HCT116 (cell line): ENCODE measurements around the gene RPUSD3. TPM values are rescaled to one million over a fixed set of nuclear protein-coding genes. Genes with fewer than 3 reads are reported as not detected.
A peak's percentile ranks its signal among the peaks of the same experiment; 100 is the strongest.

Experiments
- ATAC-seq: fragments of 200-7000 bp; cut with Tn5 transposase; 2 replicates; pipeline ENCODE4 v1.9.1; 2020; ENCODE audit warnings: mild to moderate bottlenecking, moderate library complexity
- BruUV-seq: library from RNA; stranded (reverse); fragments of 400-500 nt; replicated peaks from 2 replicates; lab custom pipeline; 2021; lab: Mats Ljungman, UMichigan
- CTCF ChIA-PET: fragments of 300-600 bp; sonication (Branson Sonifier 250); formaldehyde crosslinking; loops from one replicate; lab custom pipeline; 2021; ENCODE audit warnings: antibody characterized with exemption; lab: Charles Lee
- POLR2A ChIA-PET: fragments of 300-600, 350-600 bp; sonication (Branson Sonifier 250); formaldehyde crosslinking; loops from one replicate; lab custom pipeline; 2021; ENCODE audit warnings: antibody characterized with exemption; lab: Charles Lee
- RAD21 ChIA-PET, 2 experiments: fragments of 300-600 bp; sonication (Branson Sonifier 250); formaldehyde crosslinking; loops; one replicate each; lab custom pipeline; 2023; ENCODE audit warnings: low total read pairs in 2 of 2; ENCODE audit not compliant: uncharacterized antibody in 2 of 2, unreplicated experiment in 2 of 2, low non-redundant PET in 1 of 2; lab: Charles Lee
- DNase-seq: peaks from one replicate; pipeline ENCODE4 v3.0.0-alpha.2; 2010; ENCODE audit warnings: low read depth, low spot score
- H2AFZ ChIP-seq: fragments of 200-600 bp; shearing (Covaris generic), sonication (generic); 2 replicates; pipeline ENCODE4 v1.6.1; 2017; ENCODE audit warnings: low read depth, mixed run types, mixed read lengths, antibody characterized with exemption, low read length; ENCODE audit not compliant: poor library complexity, severe bottlenecking
- H3K27ac ChIP-seq: 2 replicates; pipeline ENCODE4 v1.5.1; 2012; ENCODE audit warnings: low read depth, low read length
- H3K27me3 ChIP-seq: fragments of 200-600 bp; sonication (generic); 2 replicates; pipeline ENCODE4 v1.6.1; 2016; ENCODE audit warnings: mixed run types, low read length, mixed read lengths; ENCODE audit not compliant: insufficient read depth
- H3K36me3 ChIP-seq, 2 experiments: fragments of 200-500 bp in 1 of 2; fragments of 200-600 bp in 1 of 2; sonication (Bioruptor generic) in 1 of 2; sonication (generic) in 1 of 2; 2 replicates each; pipeline versions ENCODE4 v1.5.1 to v1.6.1; 2014 to 2016; ENCODE audit warnings: low read length in 2 of 2, inconsistent platforms in 1 of 2, mixed read lengths in 1 of 2, mixed run types in 1 of 2; ENCODE audit not compliant: insufficient read depth in 2 of 2, control insufficient read depth in 1 of 2
- H3K4me1 ChIP-seq, 2 experiments: fragments of 200-600 bp in 1 of 2; sonication (generic) in 1 of 2; 2 replicates each; pipeline versions ENCODE4 v1.5.1 to v1.6.1; 2012 to 2017; ENCODE audit warnings: low read length in 2 of 2, inconsistent platforms in 1 of 2, mild to moderate bottlenecking in 1 of 2, mixed read lengths in 1 of 2, mixed run types in 1 of 2, moderate library complexity in 1 of 2; ENCODE audit not compliant: insufficient read depth in 2 of 2, control insufficient read depth in 1 of 2
- H3K4me2 ChIP-seq: fragments of 200-600 bp; sonication (generic); 2 replicates; pipeline ENCODE4 v1.6.1; 2017; ENCODE audit warnings: mixed run types, low read length, mixed read lengths
- H3K4me3 ChIP-seq, 2 experiments: fragments of 200-600 bp in 1 of 2; sonication (generic) in 1 of 2; replicated peaks in 1 of 2; 2 replicates each; pipeline ENCODE4 v1.5.1; 2011 to 2016; ENCODE audit warnings: low read length in 2 of 2, control low read depth in 1 of 2, low read depth in 1 of 2, mild to moderate bottlenecking in 1 of 2, mixed read lengths in 1 of 2, mixed run types in 1 of 2
- H3K79me2 ChIP-seq: fragments of 200-600 bp; sonication (generic); 2 replicates; pipeline ENCODE4 v1.6.1; 2017; ENCODE audit warnings: mild to moderate bottlenecking, mixed run types, low read length, moderate library complexity, mixed read lengths; ENCODE audit not compliant: insufficient read depth
- H3K9ac ChIP-seq: fragments of 200-600 bp; sonication (generic); 2 replicates; pipeline ENCODE4 v1.6.1; 2016; ENCODE audit warnings: low read length, mixed read lengths
- H3K9me2 ChIP-seq: fragments of 200-600 bp; sonication (generic), shearing (Covaris generic); 2 replicates; pipeline ENCODE4 v1.6.1; 2017; ENCODE audit warnings: mixed run types, mild to moderate bottlenecking, moderate library complexity; ENCODE audit not compliant: insufficient read depth
- H3K9me3 ChIP-seq, 2 experiments: fragments of 200-500 bp in 1 of 2; fragments of 200-600 bp in 1 of 2; sonication (Bioruptor generic) in 1 of 2; sonication (generic) in 1 of 2; 2 replicates each; pipeline ENCODE4 v1.6.1; 2014 to 2017; ENCODE audit warnings: low read length in 2 of 2, mixed read lengths in 2 of 2, inconsistent platforms in 1 of 2, low read depth in 1 of 2, mild to moderate bottlenecking in 1 of 2, mixed run types in 1 of 2, moderate library complexity in 1 of 2; ENCODE audit not compliant: control insufficient read depth in 1 of 2, insufficient read depth in 1 of 2
- H4K20me1 ChIP-seq: fragments of 200-600 bp; sonication (generic), shearing (Covaris generic); 2 replicates; pipeline ENCODE4 v1.6.1; 2017; ENCODE audit warnings: mixed run types, mild to moderate bottlenecking, moderate library complexity; ENCODE audit not compliant: insufficient read depth
- CEBPB ChIP-seq: IDR thresholded peaks from 2 replicates; pipeline ENCODE4 v1.6.1; 2012; ENCODE audit warnings: low read depth
- CTCF ChIP-seq, 3 experiments: fragments of 200-600 bp in 1 of 3; sonication (generic) in 1 of 3; IDR thresholded peaks in 2 of 3; conservative IDR thresholded peaks in 1 of 3; 2 replicates each; pipeline ENCODE4 v1.5.1; 2012 to 2017; ENCODE audit warnings: low read depth in 2 of 3, low read length in 2 of 3, antibody characterized with exemption in 1 of 3, borderline replicate concordance in 1 of 3, control low read depth in 1 of 3, mild to moderate bottlenecking in 1 of 3, mixed read lengths in 1 of 3, mixed run types in 1 of 3, moderate library complexity in 1 of 3; ENCODE audit not compliant: insufficient read depth in 1 of 3
- EGR1 ChIP-seq: IDR thresholded peaks from 2 replicates; pipeline ENCODE4 v1.6.1; 2012; ENCODE audit warnings: low read depth
- ELF1 ChIP-seq: IDR thresholded peaks from 2 replicates; pipeline ENCODE4 v1.6.1; 2012; ENCODE audit warnings: low read depth, borderline replicate concordance
- EZH2 ChIP-seq: fragments of 200-600 bp; sonication (generic); IDR thresholded peaks from 2 replicates; pipeline ENCODE4 v1.6.1; 2017; ENCODE audit warnings: antibody characterized with exemption, mixed run types
- EZH2phosphoT487 ChIP-seq: fragments of 200-600 bp; IDR thresholded peaks from 2 replicates; pipeline ENCODE4 v1.6.1; 2018; ENCODE audit warnings: antibody characterized with exemption, borderline replicate concordance
- FOSL1 ChIP-seq: IDR thresholded peaks from 2 replicates; pipeline ENCODE4 v1.6.1; 2012; ENCODE audit warnings: low read depth
- JUND ChIP-seq: IDR thresholded peaks from 2 replicates; pipeline ENCODE4 v1.6.1; 2012
- MAX ChIP-seq: IDR thresholded peaks from 2 replicates; pipeline ENCODE4 v1.6.1; 2012
- SIN3A ChIP-seq: IDR thresholded peaks from 2 replicates; pipeline ENCODE4 v1.6.1; 2012; ENCODE audit warnings: low read depth
- SP1 ChIP-seq: IDR thresholded peaks from 2 replicates; pipeline ENCODE4 v1.6.1; 2012; ENCODE audit warnings: low read depth
- ZBTB33 ChIP-seq: IDR thresholded peaks from 2 replicates; pipeline ENCODE4 v1.6.1; 2011; ENCODE audit warnings: mild to moderate bottlenecking, low read length, moderate library complexity; ENCODE audit not compliant: insufficient replicate concordance; ENCODE audit errors: extremely low read depth
- ZFX ChIP-seq: fragments of 450-650 bp; IDR thresholded peaks from 2 replicates; pipeline ENCODE4 v1.6.1; 2017
- intact Hi-C: fragments of 100-400 bp; cut with micrococcal nuclease; formaldehyde crosslinking; loops from 2 replicates; pipeline ENCODE4 v1.10.0; 2022
- total RNA-seq: library from RNA; stranded (reverse); gene quantifications from one replicate; pipeline ENCODE4 v1.2.1, GENCODE V29; 2021; ENCODE audit not compliant: unreplicated experiment

The RPUSD3 gene
- total RNA-seq, 1 experiment from 2014 or later: 58.0 TPM

GRCh38 chr3:9793161-9793781, 50.5 kb downstream of the RPUSD3 start:
- DNase-seq (no peak), ATAC-seq (peak; percentile 27)
- Histone ChIP-seq H3K9ac (peak overlapping the region; percentile 97), H3K4me2 (peak overlapping the region; percentile 93), H4K20me1 (no peaks in the 10 kb centered on the region), H3K27ac (peak overlapping the region; percentile 82), H3K4me1 (peaks cover 0 to 18% of the 10 kb centered on the region in 2 experiments; a peak in 3 of 4 replicates), H3K9me3 (no peaks in the 10 kb centered on the region), H3K36me3 (peaks cover 20 to 29% of the 10 kb centered on the region in 2 experiments; a peak in 3 of 4 replicates), H3K9me2 (no peaks in the 10 kb centered on the region), H2AFZ (no peak overlapping the region), H3K4me3 (peak overlapping the region; percentile 81 to 87), H3K79me2 (peaks cover 61% of the 10 kb centered on the region), H3K27me3 (no peaks in the 10 kb centered on the region)
- TF ChIP-seq ZFX (peak; percentile 68), ELF1 (no peak)
- ChIA-PET CTCF (interaction anchor here (0.5 to 1.3 kb wide), 7 partner anchors 11 to 529 kb away, joined by 3 to 5 read pairs (median 4); no protein-coding TSS in a partner anchor), RAD21 (no interaction called here), POLR2A (interaction anchor here (0.8 to 1.2 kb wide), 4 partner anchors 17 to 140 kb away, joined by 3 to 5 read pairs (median 4); partner anchors contain the start of gene CRELD1)
- BruUV-seq: TSS peak; percentile 58
- intact Hi-C loops: loop anchor here (2.0 kb wide), 1 partner anchor 62 kb away; the partner anchor contains the start of gene BRPF1

- peak within 1 kb of the TSS; percentile 93 for H3K4me2 ChIP-seq
- RAD21 ChIA-PET: no interaction called here
- ATAC-seq: peak; percentile 88
- peak within 1 kb of the TSS; percentile 82 for H3K27ac ChIP-seq
- H3K27me3 ChIP-seq: no peaks in the 10 kb centered on the region
- CTCF ChIA-PET: interaction anchor here (0.5 to 1.3 kb wide), 7 partner anchors 10 to 530 kb away, joined by 3 to 5 read pairs (median 4); no protein-coding TSS in a partner anchor
- peak within 1 kb of the TSS; percentile 97 for H3K9ac ChIP-seq
- BruUV-seq: no TSS peak
- H2AFZ ChIP-seq: no peak within 1 kb of the TSS
- peak; percentile 94 for DNase-seq
- peaks cover 54% of the 10 kb centered on the region for H3K79me2 ChIP-seq
- no peaks in the 10 kb centered on the region for H3K9me2 ChIP-seq
- POLR2A ChIA-PET: interaction anchor here (0.6 to 1.2 kb wide), 5 partner anchors 16 to 1292 kb away, joined by 3 to 5 read pairs (median 4); partner anchors contain the start of gene CRELD1
- H3K36me3 ChIP-seq: peaks cover 13 to 23% of the 10 kb centered on the region in 2 experiments; a peak in 3 of 4 replicates
- H3K4me1 ChIP-seq: peaks cover 0 to 18% of the 10 kb centered on the region in 2 experiments; a peak in 3 of 4 replicates
- intact Hi-C loops: loop anchor here (2.0 kb wide), 1 partner anchor 62 kb away; the partner anchor contains the start of gene BRPF1
- no peaks in the 10 kb centered on the region for H3K9me3 ChIP-seq
- H4K20me1 ChIP-seq: no peaks in the 10 kb centered on the region
- peak within 1 kb of the TSS; percentile 81 to 87 for H3K4me3 ChIP-seq
- no peak for TF ChIP-seq EZH2
- TF ChIP-seq EGR1: peak; percentile 96
- no peak for TF ChIP-seq CEBPB
- TF ChIP-seq EZH2phosphoT487: no peak
- TF ChIP-seq SIN3A: peak; percentile 15; the same call in 1 of the 2 replicates
- no peak for TF ChIP-seq FOSL1
- TF ChIP-seq JUND: peak; percentile 73
- TF ChIP-seq MAX: no peak; the same call in 1 of the 2 replicates
- TF ChIP-seq CTCF (IDR thresholded peaks at IDR 0.05 in 2 of 3, conservative IDR thresholded peaks at IDR 0.05 in 1 of 3; ENCODE audit: borderline replicate concordance in 1 of 3, insufficient read depth in 1 of 3, low read depth in 2 of 3, low read length in 2 of 3): 0 out of 6 replicates have a peak, but pooled peaks of 1 of the 3 experiments have one; percentile 1
- TF ChIP-seq ZBTB33: peak; percentile 95
- peak; percentile 70 for TF ChIP-seq SP1
Observed at GRCh38 chr3:9792405-9793160, 51.2 kb downstream of the RPUSD3 start, which contains the start of the genes ARPC4 and TADA3. ARPC4 (plus strand) TSS chr3:9793082; CDS start chr3:9793122, 40 bp downstream. TADA3 (minus strand) TSS chr3:9792473; CDS start chr3:9791466, 1,007 bp downstream.
